ENCODE data around the gene NTF4.

The NTF4 gene

DNA sequence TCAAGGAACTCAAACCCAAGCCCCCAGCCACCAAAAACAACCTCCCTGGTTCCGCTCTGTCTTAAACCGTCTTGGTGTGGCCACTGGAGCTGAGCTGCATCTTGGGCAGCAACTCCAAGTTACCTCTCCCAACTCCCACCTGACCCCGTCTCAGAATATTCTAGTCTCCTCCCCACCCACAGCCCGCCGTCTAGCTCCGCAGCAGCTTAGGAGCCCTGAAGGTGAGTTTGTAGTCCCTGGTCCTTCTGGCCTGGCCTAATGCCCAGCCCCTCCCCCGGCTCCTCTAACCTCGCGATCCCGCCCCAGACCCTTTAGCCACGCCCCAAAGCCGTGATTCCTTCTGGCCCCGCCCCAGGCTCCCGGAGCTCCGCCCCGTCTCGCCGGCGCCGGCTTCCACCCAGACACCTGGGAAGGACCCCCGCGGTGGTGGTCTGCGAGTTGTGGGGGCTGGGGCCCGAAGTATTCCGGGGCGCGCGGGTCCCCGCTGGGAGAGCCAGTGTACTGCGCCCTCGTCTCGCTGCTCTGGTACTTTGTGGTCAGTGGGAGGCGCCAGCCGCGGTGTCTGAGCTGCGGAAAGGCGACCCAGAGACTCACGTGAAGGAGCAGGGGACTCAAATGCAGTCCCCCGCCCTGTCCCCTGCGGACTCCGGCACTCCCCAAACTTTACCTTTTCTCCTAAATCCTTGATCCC is 45.2 kb downstream of the NTF4 start:
- DNase-seq: peak; percentile 38 to 57

DNA sequence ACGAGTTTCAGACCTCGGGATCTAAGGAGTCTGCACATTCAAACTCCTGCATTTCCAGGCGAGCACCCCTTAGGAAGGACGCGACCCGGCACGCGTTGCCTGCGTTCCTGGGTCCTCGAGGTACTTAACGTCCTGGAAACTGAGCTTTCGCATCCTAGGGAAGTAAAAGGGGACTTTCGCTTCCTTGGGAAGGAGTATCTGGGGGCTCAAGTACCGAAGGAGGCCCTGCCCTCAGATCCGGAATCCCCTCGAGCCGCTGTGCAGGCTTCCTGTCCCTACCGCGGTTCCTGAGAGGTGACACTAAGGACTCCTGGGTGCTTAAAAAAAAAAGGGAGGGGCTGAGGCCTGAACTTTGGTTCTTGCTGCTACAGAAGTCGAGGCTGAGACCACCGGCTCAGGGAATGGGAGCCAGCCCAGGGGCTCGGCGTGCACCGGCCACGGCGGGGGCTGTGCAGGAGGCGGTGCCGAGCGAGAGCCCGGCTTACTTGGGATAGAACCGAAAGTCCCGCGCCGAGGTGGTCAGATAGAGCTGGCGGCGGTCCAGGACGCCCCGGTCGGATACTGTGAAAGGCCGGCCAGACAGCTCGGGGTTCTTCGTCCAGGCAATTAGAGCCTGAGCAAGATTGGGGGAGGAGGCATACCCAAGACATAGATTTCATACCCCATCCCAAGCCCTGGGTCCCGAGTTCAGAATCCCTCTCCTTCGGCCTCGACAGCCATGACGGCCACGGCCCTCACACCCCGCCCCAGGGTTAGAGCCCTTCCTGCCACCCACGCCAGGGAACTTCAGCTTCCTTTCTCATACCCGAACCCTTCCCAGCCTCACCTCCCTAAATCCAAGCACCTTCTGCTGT is 46.0 kb downstream of the NTF4 start:
- DNase-seq: peak in 1 of 2 experiments; percentile 11

DNA sequence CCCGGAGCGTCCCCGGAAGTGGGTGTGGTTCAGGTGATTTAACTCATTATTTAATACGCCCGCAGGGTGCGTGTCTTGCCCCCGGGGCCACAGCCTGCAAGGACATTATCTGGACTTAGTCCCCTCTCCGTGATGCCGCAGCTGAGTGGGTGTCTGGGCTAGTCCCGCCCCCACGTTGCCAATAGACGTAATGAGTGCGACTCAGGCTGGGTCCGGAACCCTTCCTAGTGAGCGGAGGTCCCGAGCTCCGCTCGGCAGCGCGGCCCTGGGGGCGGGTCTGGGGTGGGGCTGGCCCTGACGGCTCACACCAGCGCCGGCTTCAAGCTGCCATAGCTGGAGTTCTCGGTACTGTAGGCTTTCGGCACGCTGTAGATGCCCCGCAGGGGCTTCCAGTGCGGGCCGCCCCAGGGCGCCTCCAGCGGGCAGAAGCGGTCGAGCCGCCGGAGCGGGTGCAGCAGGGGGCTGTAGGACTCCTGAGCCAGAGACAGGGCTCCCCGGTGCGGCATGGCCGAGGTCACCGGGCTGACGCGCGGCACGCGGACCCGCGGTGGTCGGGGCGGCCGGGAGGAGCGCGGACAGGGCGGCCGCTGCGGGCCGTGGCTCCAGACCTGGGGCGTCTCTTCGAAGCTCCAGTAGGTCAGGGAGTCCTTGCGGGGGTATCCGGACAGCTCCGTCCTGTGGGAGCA is 46.8 kb downstream of the NTF4 start:
- peak; percentile 60 to 74 for DNase-seq

DNA sequence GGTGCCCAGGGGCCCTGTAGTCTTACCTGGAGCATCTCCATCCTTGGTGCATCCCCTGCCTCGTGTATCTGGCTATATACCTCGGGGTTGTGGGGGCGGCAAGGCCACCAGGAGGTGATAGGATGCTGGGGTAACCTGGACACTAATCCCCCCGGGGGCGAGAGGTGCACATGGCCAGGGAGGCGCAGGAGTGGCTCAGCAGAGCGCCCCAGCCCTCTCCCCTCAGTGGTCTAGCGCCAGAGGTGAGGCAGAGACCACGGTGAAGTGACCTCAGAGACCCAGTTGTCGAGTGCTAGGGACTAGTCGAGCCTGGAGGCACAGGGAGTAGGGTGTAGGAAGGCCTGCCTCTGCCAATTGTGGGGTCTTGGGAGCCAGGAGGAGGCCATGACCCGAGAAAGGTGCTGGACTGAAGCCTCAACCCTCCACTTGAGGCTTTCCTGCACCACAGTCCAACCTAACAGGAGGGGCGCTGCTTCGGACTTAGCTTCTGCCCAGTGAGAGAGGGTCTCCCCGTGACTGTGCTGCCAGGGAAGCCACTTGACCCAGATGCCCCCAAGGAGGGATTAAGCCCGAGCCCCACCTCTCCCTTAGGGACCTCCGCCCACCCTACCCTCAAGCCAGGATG is 47.5 kb downstream of the NTF4 start, which contains the start of gene LHB:
Gene LHB, minus strand, starts transcription at position 51 of the 625 bp plus-strand sequence. Its CDS starts 10 bp downstream, at position 41.
- DNase-seq: no peak

DNA sequence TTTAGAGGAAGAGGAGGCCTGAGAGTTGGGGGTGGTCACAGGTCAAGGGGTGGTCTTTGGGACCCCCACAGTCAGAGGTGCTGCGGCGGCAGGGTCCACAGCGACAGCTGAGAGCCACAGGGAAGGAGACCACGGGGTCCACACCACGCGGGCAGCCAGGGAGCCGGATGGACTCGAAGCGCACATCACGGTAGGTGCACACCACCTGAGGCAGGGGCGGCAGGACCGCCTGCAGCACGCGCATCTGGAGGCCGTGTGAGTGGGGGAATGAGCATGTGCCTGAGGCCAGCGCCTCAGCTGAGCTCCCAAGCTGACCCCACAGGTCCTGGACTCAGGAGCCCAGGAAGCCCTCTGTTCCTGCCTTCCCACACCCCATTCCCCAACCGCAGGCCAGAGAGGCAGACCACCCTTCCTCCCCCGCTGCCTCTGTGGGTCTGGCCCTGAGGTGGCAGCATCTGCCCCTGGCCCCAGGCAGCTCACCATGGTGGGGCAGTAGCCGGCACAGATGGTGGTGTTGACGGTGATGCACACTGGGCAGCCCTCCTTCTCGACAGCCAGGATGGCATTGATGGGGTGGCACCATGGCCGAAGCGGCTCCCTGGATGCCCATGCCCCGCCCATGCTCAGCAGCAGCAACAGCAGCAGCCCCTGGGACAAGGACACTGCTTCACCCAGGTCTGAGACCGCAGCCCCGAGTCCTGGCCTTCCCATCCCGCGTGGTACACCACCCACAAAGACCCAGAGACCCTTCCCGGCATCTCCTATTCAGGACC is 48.4 kb downstream of the NTF4 start:
- no peak for DNase-seq

DNA sequence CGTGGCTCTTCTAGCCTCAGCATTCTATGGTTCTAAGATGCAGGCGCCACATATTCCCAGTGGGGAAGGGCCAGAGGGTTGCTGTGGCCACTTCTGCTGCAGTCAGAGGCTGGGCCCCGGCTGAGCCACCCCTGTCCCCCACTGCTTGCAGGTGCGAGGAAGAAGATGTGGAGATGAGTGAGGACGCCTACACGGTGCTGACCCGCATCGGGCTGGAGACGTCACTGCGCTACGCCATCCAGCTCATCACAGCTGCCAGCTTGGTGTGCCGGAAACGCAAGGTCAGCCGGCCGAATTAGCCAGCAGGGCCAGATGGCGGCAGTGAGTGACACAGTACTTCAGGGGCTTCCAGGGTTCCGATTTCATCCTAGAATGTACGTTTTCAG is 49.8 kb downstream of the NTF4 start:
- no peak for DNase-seq

DNA sequence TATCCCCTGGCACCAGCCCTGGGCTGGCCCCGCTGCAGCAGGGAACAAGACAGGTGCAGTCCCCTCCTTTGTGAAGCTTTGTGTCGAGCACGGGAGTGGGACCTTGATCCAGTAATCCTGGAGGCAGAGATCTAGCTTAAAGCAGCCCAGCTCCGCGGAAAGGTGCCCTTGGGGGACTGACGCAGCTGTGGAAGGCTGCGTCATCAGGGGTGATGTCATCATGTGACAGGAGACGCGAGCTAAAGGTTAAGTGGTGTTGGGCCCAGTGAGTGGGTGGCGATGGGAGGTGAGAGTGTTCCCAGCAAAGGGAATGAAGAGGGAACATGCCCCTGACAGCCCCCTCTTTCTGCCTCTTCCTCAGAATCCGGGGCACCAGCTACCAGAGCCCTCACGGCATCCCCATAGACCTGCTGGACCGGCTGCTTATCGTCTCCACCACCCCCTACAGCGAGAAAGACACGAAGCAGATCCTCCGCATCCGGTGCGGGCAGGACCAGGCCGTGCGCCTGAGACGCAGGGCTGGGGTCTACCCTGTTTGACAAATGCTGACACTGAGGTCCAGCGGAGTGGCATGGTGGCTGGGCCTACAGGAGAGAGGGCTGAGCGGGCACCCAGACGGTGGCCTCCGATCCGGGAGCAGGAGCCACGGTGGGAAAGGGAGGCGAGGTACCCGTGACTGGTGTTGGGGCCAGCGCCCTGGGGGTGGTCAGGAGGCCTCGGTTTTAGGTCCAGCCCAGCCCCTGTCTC is 50.3 kb downstream of the NTF4 start:
- no peak for DNase-seq

DNA sequence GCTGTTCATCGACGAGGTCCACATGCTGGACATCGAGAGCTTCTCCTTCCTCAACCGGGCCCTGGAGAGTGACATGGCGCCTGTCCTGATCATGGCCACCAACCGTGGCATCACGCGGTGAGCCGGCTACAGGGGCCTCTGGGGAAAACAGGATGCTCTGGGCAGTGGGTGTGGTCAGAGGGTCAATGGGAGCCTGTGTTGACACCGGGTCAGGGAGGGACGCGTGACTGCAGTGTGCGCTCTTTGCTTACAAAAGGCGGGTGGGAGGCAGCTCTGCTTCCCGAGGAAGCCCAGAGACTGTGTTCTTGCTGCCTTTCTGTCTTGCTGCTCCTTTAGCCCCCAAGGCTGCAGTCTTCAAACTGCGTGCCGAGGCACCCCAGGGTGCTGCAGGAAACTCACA is 53.4 kb downstream of the NTF4 start:
- no peak for DNase-seq
